ENCODE results near the gene KCNT1. TPM values are rescaled to one million over a fixed set of nuclear protein-coding genes. Genes with fewer than 3 reads are reported as not detected.

The KCNT1 gene
- total RNA-seq, 3 donors from 2014 or later: not detected

DNA sequence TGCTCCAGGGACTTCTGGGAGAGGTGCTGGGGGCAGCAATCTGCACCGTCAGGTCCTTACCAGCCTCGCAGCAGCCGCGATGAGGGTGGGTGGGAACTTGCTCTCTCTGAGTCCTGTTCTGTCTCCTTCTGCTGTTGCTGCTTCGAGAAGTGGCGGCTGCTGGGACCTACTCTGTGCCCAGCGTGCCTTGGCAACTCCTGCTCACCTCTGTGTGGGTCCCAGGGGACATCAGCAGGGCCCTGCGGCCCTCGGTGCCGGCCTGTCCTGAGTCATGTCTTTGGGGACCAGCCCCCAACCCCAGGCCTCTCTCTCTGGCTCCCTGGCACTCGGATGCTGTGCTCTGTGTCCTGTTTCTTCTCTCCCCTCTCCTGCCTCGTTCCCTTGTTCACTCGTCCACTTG, 49.5 kb downstream of the KCNT1 start:
- H3K27ac ChIP-seq: no peak overlapping the region
- peaks cover 0 to 4% of the 10 kb centered on the region in 2 donors for H3K9me3 ChIP-seq
- DNase-seq (ENCODE audit: low spot score in 2 of 2): no peak
- no peak overlapping the region for H3K4me3 ChIP-seq
- no peaks in the 10 kb centered on the region for H3K4me1 ChIP-seq
- TF ChIP-seq POLR2A (IDR thresholded peaks at IDR 0.05) (no peak), POLR2AphosphoS5 (IDR thresholded peaks at IDR 0.05) (no peak), CTCF (IDR thresholded peaks at IDR 0.05) (no peak)
- intact Hi-C loops (cut with DNase I; ENCODE audit: low total_unique reads): no loop called here
- H3K27me3 ChIP-seq: peaks cover 0 to 50% of the 10 kb centered on the region in 2 donors
- H3K36me3 ChIP-seq: no peaks in the 10 kb centered on the region

- H3K4me3 ChIP-seq: no peak overlapping the region
- intact Hi-C loops (cut with DNase I; ENCODE audit: low total_unique reads): no loop called here
- TF ChIP-seq POLR2AphosphoS5 (IDR thresholded peaks at IDR 0.05): no peak
- TF ChIP-seq CTCF (IDR thresholded peaks at IDR 0.05): no peak
- peaks cover 0 to 40% of the 10 kb centered on the region in 2 donors for H3K27me3 ChIP-seq
- no peak for DNase-seq (ENCODE audit: low spot score in 2 of 2)
- H3K9me3 ChIP-seq: peaks cover 0 to 4% of the 10 kb centered on the region in 2 donors
- H3K36me3 ChIP-seq: no peaks in the 10 kb centered on the region
- H3K4me1 ChIP-seq: no peaks in the 10 kb centered on the region
- no peak overlapping the region for H3K27ac ChIP-seq
Measured at GRCh38 chr9:135752281-135753204, 50.6 kb downstream of the KCNT1 start.

DNA sequence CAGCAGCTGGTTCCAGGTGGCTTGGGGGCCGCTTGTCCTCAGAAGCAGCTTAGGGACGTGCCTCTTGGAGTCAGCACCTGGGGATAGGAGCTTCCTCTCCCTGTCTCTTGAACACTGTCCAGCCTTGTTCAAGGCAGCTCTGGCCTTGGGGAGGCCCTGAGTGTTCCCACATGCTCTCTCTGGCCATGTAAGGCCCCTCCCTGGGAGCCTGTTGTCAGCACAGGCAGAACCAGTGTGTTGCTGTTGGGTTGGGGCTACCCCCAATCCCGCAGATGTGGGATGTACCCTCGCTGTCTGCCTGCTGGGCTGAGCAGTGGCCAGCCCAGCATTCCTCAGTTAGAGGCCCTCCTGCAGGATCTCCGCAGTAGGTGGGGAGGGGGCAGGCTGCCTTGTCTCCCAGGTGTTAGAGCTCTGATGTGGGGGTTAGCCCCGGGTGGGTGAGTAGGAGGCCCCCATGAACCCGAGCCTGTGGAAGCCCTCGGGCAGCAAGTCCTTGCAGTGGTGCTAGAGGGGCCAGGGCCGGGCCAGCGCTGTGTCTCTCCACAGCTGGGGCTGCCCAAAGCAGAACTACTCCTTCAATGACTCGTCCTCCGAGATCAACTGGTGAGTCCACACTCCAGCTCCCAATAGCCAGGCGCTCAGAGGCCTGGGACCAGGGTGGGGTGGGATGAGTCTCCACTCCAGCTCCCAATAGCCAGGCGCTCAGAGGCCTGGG, 51.6 kb downstream of the KCNT1 start:
- H3K27ac ChIP-seq: no peak overlapping the region
- intact Hi-C loops (cut with DNase I; ENCODE audit: low total_unique reads): no loop called here
- no peak overlapping the region for H3K4me3 ChIP-seq
- peaks cover 0 to 30% of the 10 kb centered on the region in 2 donors for H3K27me3 ChIP-seq
- no peaks in the 10 kb centered on the region for H3K4me1 ChIP-seq
- no peak for DNase-seq (ENCODE audit: low spot score in 2 of 2)
- H3K9me3 ChIP-seq: peaks cover 0 to 4% of the 10 kb centered on the region in 2 donors
- no peak for TF ChIP-seq CTCF (IDR thresholded peaks at IDR 0.05)
- no peaks in the 10 kb centered on the region for H3K36me3 ChIP-seq

- no peaks in the 10 kb centered on the region for H3K36me3 ChIP-seq
- H3K4me3 ChIP-seq: no peak overlapping the region
- H3K27ac ChIP-seq: no peak overlapping the region
- intact Hi-C loops (cut with DNase I; ENCODE audit: low total_unique reads): no loop called here
- H3K9me3 ChIP-seq: peaks cover 0 to 4% of the 10 kb centered on the region in 2 donors
- H3K4me1 ChIP-seq: no peaks in the 10 kb centered on the region
- H3K27me3 ChIP-seq: peaks cover 0 to 20% of the 10 kb centered on the region in 2 donors
- DNase-seq (ENCODE audit: low spot score in 2 of 2): no peak
- TF ChIP-seq POLR2AphosphoS5 (IDR thresholded peaks at IDR 0.05): no peak
- TF ChIP-seq POLR2A (IDR thresholded peaks at IDR 0.05): no peak
- no peak for TF ChIP-seq CTCF (IDR thresholded peaks at IDR 0.05)
Measured at GRCh38 chr9:135756576-135756975, 54.6 kb downstream of the KCNT1 start.

GRCh38 chr9:135757356-135757755, 55.4 kb downstream of the KCNT1 start:
- intact Hi-C loops (cut with DNase I; ENCODE audit: low total_unique reads): no loop called here
- Histone ChIP-seq H3K27ac (no peak overlapping the region), H3K9me3 (peaks cover 0 to 4% of the 10 kb centered on the region in 2 donors), H3K4me3 (no peak overlapping the region), H3K27me3 (peaks cover 0 to 20% of the 10 kb centered on the region in 2 donors), H3K36me3 (no peaks in the 10 kb centered on the region), H3K4me1 (no peaks in the 10 kb centered on the region)
- no peak for DNase-seq (ENCODE audit: low spot score in 2 of 2)
- TF ChIP-seq CTCF (IDR thresholded peaks at IDR 0.05) (no peak), POLR2AphosphoS5 (IDR thresholded peaks at IDR 0.05) (no peak), POLR2A (IDR thresholded peaks at IDR 0.05) (no peak)

Data from breast epithelium (tissue), 4 donors.